Motor neuron (in vitro differentiated cells): ENCODE results near the gene SOAT1. TPM values are rescaled to one million over a fixed set of nuclear protein-coding genes. Genes with fewer than 3 reads are reported as not detected.
"Not testable (repeated sequence)": the region's sequence is repeated elsewhere in the genome, so short reads cannot be mapped to it uniquely, and the experiment has no call there.

ENCODE experiments used
- ATAC-seq, 8 experiments: fragments of 200-7000 bp; cut with Tn5 transposase; replicated peaks in 6 of 8; 2 replicates each; pipeline ENCODE4 v1.8.0; 2021; ENCODE audit warnings: mild to moderate bottlenecking in 8 of 8, moderate library complexity in 8 of 8
- H3K27ac ChIP-seq, 2 donors: fragments of 250-450 bp; sonication (Bioruptor Pico); 2 replicates each; pipeline ENCODE4 v1.9.0; 2021; ENCODE audit warnings: antibody characterized with exemption in 2 of 2, mild to moderate bottlenecking in 2 of 2, moderate library complexity in 1 of 2
- H3K4me1 ChIP-seq, 2 donors: fragments of 250-450 bp; sonication (Bioruptor Pico); replicated peaks in 1 of 2; 2 replicates each; pipeline ENCODE4 v1.6.1; 2021; ENCODE audit warnings: antibody characterized with exemption in 2 of 2, mild to moderate bottlenecking in 2 of 2, moderate library complexity in 1 of 2
- H3K4me3 ChIP-seq, 5 donors: fragments of 250-450 bp; sonication (Bioruptor Pico); 2 replicates each; pipeline ENCODE4 v1.9.0; 2021; ENCODE audit warnings: antibody characterized with exemption in 5 of 5, mild to moderate bottlenecking in 5 of 5, moderate library complexity in 4 of 5
- WGBS, 10 experiments: fragments of 450-650 bp; shearing (Covaris generic); methylation state at CpG; one replicate each; pipeline ENCODE4 v1.0.0; 2022; 5-methylcytosine and 5-hydroxymethylcytosine counted together
- in situ Hi-C, 9 experiments: fragments of 400-800 bp; cut with MboI; loops; one replicate each; pipeline ENCODE4 v1.15.0; 2021; ENCODE audit warnings: low sequenced_read_pairs in 9 of 9, low pct_unique_long_range_greater_than_20kb in 2 of 9; ENCODE audit not compliant: unreplicated experiment in 9 of 9
- total RNA-seq, 8 experiments: library from RNA; unstranded; fragments of 300-600 nt; gene quantifications; 2 replicates each; pipeline versions ENCODE4 v1.2.3 to v1.2.4, GENCODE V29; 2022

Gene SOAT1
- total RNA-seq, 8 experiments from 2014 or later: 9.3 to 35.2 (median 11.8) TPM

DNA sequence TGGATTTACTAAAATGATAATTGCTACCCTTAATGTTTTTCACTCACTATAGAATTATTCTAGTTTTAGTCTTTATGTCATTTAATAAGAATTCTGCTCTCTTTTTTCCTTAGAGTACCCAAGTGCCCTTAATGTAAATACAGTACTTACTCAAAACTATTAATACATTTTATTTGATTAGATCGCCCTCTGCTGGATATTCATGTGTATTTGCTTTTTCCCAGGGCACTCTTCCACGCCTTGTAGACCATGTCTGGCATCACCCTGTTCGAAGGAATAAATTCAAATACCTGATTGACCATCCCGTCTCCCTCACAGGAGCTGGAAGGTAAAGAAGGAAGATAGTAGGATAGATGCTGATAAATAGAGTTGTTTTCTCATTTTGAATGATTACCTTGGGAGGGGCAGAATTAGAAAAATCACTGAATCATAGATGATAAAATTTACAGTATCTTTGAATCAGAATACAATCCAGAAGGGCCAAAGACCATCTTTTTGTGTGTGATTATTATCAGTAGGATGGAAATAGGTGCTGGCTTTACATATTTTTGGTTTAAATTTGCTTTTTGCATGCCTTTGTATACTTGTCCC lies 76.2 kb downstream of the SOAT1 start:
- peak in 7 of 8 experiments; percentile 9 to 31 (median 23) for ATAC-seq
- no peak overlapping the region for H3K4me3 ChIP-seq
- 0 to 25% (median 5%) methylated on average over 2 to 4 of the region's 4 CpGs for WGBS, 10 experiments
- no peak overlapping the region for H3K27ac ChIP-seq
- in situ Hi-C loops: loop anchor here in 8 of 9 experiments (10.0 to 25.0 kb wide), 5 partner anchors 133 to 833 kb away; partner anchors contain the start of genes TOR3A (in 5 of the 8) and ABL2 (in 1 of the 8)
- H3K4me1 ChIP-seq: peaks cover 3 to 5% of the 10 kb centered on the region in 2 donors

DNA sequence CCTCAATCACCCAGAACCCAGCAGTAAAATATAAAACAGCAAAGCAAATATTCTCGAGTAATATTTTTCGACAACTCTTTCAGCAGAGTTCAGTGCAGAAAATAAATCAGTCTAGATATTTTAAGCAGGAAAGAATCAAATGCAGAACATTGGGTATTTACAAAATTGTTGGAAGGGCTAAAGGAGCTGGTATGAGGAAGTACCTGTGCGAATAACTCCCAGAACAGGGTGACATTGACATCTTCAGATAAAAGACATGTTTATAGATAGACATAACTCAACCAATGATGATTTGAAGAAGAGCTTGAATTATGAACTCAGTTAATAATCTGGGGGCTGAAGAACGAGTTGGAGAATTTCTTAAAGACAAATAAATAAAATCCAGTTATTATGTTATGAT lies 78.6 kb downstream of the SOAT1 start:
- WGBS, 10 experiments: 37 to 97% (median 78%) methylated on average over 2 to 4 of the region's 4 CpGs
- Histone ChIP-seq H3K27ac (no peak overlapping the region), H3K4me1 (no peaks in the 10 kb centered on the region), H3K4me3 (no peak overlapping the region)
- ATAC-seq: no peak
- in situ Hi-C loops: loop anchor here in 8 of 9 experiments (25.0 kb wide), 4 partner anchors 135 to 835 kb away; partner anchors contain the start of genes TOR3A (in 5 of the 8) and ABL2 (in 1 of the 8)

- no peak for ATAC-seq
- 57 to 100% (median 87%) methylated on average over 1 to 6 of the region's 6 CpGs for WGBS, 10 experiments
- in situ Hi-C loops: loop anchor here in 1 of 9 experiments (25.0 kb wide), 1 partner anchor 839 kb away; no protein-coding TSS in a partner anchor
- Histone ChIP-seq H3K27ac (no peak overlapping the region), H3K4me1 (no peaks in the 10 kb centered on the region), H3K4me3 (no peak overlapping the region)
Measured at GRCh38 chr1:179376223-179376622, 82.6 kb downstream of the SOAT1 start.

DNA sequence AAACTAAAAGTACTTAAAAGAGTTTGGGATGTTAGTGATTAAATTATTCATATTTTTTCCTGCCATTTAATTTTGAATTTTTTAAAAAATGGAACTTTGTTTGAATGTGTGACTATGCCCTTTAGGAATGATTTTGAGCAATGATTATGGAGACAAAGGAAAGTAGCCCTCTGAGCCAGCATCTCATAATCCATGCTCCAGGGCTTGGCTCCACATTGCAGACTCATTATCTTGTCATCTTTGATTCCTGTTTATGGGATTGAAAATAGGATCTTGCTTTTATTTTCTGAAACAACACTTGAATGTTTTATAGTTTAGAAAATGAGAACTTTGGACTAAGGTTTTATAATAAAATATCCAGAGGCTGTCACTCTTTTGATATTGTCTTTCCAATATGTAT lies 86.7 kb downstream of the SOAT1 start:
- in situ Hi-C loops: loop anchor here in 1 of 9 experiments (25.0 kb wide), 1 partner anchor 843 kb away; no protein-coding TSS in a partner anchor
- H3K4me3 ChIP-seq: no peak overlapping the region
- H3K4me1 ChIP-seq: no peaks in the 10 kb centered on the region
- ATAC-seq: no peak
- no peak overlapping the region for H3K27ac ChIP-seq

DNA sequence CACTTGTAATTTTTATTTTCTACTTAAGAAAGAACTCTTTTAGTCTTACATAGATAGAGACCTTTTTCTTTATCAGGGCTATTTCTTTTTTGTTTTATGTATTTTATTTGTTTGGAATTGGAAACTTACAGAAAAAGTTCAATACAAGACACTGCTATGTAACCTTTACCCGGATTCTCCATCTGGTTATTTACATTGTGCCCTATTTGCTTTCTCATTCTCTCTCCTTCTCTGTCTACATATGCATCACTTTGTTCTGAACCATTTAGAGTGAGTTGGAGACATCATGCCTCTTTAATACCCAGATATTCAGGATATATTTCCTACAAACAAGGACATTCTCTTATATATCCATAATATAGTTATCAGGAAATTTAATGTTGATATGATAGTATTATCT lies 90.4 kb downstream of the SOAT1 start:
- WGBS, 10 experiments: 29 to 100% (median 77%) methylated on average over 1 of the region's 1 CpG
- Histone ChIP-seq H3K4me1 (no peaks in the 10 kb centered on the region), H3K27ac (no peak overlapping the region), H3K4me3 (no peak overlapping the region)
- in situ Hi-C loops: loop anchor here in 1 of 9 experiments (25.0 kb wide), 1 partner anchor 847 kb away; no protein-coding TSS in a partner anchor
- ATAC-seq: no peak

- WGBS, 10 experiments: 67 to 100% (median 100%) methylated on average over 1 of the region's 1 CpG; no CpG with 5 or more reads in 2 of the 10 experiments
- ATAC-seq: no peak
Measured at GRCh38 chr1:179385510-179385909, 91.9 kb downstream of the SOAT1 start.

GRCh38 chr1:179393721-179394120 lies 100.1 kb downstream of the SOAT1 start:
- 20 to 96% (median 84%) methylated on average over 2 to 3 of the region's 3 CpGs for WGBS, 10 experiments
- no peak overlapping the region for H3K27ac ChIP-seq
- no peak for ATAC-seq
- no peak overlapping the region for H3K4me3 ChIP-seq
- in situ Hi-C loops: loop anchor here in 1 of 9 experiments (25.0 kb wide), 1 partner anchor 856 kb away; no protein-coding TSS in a partner anchor
- no peaks in the 10 kb centered on the region for H3K4me1 ChIP-seq

More at GRCh38 chr1:179385510-179385909, 91.9 kb downstream of the SOAT1 start:
- in situ Hi-C loops: loop anchor here in 1 of 9 experiments (25.0 kb wide), 1 partner anchor 848 kb away; no protein-coding TSS in a partner anchor
- no peaks in the 10 kb centered on the region for H3K4me1 ChIP-seq
- no peak overlapping the region for H3K27ac ChIP-seq
- no peak overlapping the region for H3K4me3 ChIP-seq

- WGBS, 10 experiments: 0 to 100% (median 85%) methylated on average over 2 of the region's 2 CpGs
- ATAC-seq, H3K4me3 ChIP-seq, H3K4me1 ChIP-seq, H3K27ac ChIP-seq: not testable (repeated sequence)
- in situ Hi-C loops: loop anchor here in 1 of 9 experiments (25.0 kb wide), 1 partner anchor 862 kb away; no protein-coding TSS in a partner anchor
Measured at GRCh38 chr1:179399399-179399798, 105.8 kb downstream of the SOAT1 start.

Other genes starting within 250 kb of the SOAT1 start
- gene TOR3A, start 211.7 kb upstream of the SOAT1 start, total RNA-seq: 10 to 100 TPM in 7 of 8 experiments, 1 to 10 TPM in 1; 9.2 to 27.9 (median 13.4) TPM
- gene ABL2, start 64.1 kb upstream of the SOAT1 start, total RNA-seq: 10 to 100 TPM; 12.3 to 26.6 (median 18.1) TPM
- 1 to 10 TPM in 6 of 8 experiments, under 1 TPM in 2; 0.27 to 2.6 (median 1.5) TPM for gene AXDND1, start 72.2 kb downstream of the SOAT1 start, total RNA-seq